ENCODE results near the gene PIGK.

PIGK gene

GRCh38 chr1:77120950-77121349 is 98.3 kb downstream of the PIGK start:
- Histone ChIP-seq H3K4me1 (ENCODE audit: low read length) (no peaks in the 10 kb centered on the region), H3K4me3 (ENCODE audit: low read length) (no peak overlapping the region), H3K79me2 (ENCODE audit: low read length) (no peaks in the 10 kb centered on the region), H3K27me3 (ENCODE audit: low read depth, low read length) (no peaks in the 10 kb centered on the region), H3K9me3 (ENCODE audit: insufficient read depth, low read length) (no peaks in the 10 kb centered on the region), H3K27ac (ENCODE audit: low read length) (no peak overlapping the region), H3K4me2 (ENCODE audit: low read length) (no peak overlapping the region), H2AFZ (ENCODE audit: low read depth, low read length) (no peak overlapping the region), H3K36me3 (replicated peaks; ENCODE audit: low read depth, low read length) (no peaks in the 10 kb centered on the region), H4K20me1 (ENCODE audit: insufficient read depth, low read length) (no peaks in the 10 kb centered on the region), H3K9ac (ENCODE audit: low read length) (no peak overlapping the region)
- TF ChIP-seq CTCF (IDR thresholded peaks at IDR 0.05; ENCODE audit: low read depth, low read length): no peak
- TF ChIP-seq EZH2phosphoT487 (IDR thresholded peaks at IDR 0.05; ENCODE audit: low read depth): no peak

- Histone ChIP-seq H3K4me2 (ENCODE audit: low read length) (no peak overlapping the region), H4K20me1 (ENCODE audit: insufficient read depth, low read length) (no peaks in the 10 kb centered on the region), H3K9ac (ENCODE audit: low read length) (no peak overlapping the region), H2AFZ (ENCODE audit: low read depth, low read length) (no peak overlapping the region), H3K4me3 (ENCODE audit: low read length) (no peak overlapping the region), H3K27ac (ENCODE audit: low read length) (no peak overlapping the region), H3K4me1 (ENCODE audit: low read length) (no peaks in the 10 kb centered on the region), H3K79me2 (ENCODE audit: low read length) (no peaks in the 10 kb centered on the region), H3K27me3 (ENCODE audit: low read depth, low read length) (no peaks in the 10 kb centered on the region), H3K9me3 (ENCODE audit: insufficient read depth, low read length) (no peaks in the 10 kb centered on the region), H3K36me3 (replicated peaks; ENCODE audit: low read depth, low read length) (no peaks in the 10 kb centered on the region)
- TF ChIP-seq CTCF (IDR thresholded peaks at IDR 0.05; ENCODE audit: low read depth, low read length): no peak
Observed at GRCh38 chr1:77118712-77119111, 100.5 kb downstream of the PIGK start.

GRCh38 chr1:77104672-77105071 is 114.6 kb downstream of the PIGK start:
- no peak overlapping the region for H3K4me2 ChIP-seq (ENCODE audit: low read length)
- TF ChIP-seq CTCF (IDR thresholded peaks at IDR 0.05; ENCODE audit: low read depth, low read length): no peak
- no peak for TF ChIP-seq EZH2phosphoT487 (IDR thresholded peaks at IDR 0.05; ENCODE audit: low read depth)
- H4K20me1 ChIP-seq (ENCODE audit: insufficient read depth, low read length): no peaks in the 10 kb centered on the region
- no peak overlapping the region for H3K4me3 ChIP-seq (ENCODE audit: low read length)
- H3K36me3 ChIP-seq (replicated peaks; ENCODE audit: low read depth, low read length): no peaks in the 10 kb centered on the region
- H2AFZ ChIP-seq (ENCODE audit: low read depth, low read length): no peak overlapping the region
- no peaks in the 10 kb centered on the region for H3K27me3 ChIP-seq (ENCODE audit: low read depth, low read length)
- H3K27ac ChIP-seq (ENCODE audit: low read length): no peak overlapping the region
- no peak overlapping the region for H3K9ac ChIP-seq (ENCODE audit: low read length)
- no peaks in the 10 kb centered on the region for H3K9me3 ChIP-seq (ENCODE audit: insufficient read depth, low read length)
- no peaks in the 10 kb centered on the region for H3K4me1 ChIP-seq (ENCODE audit: low read length)
- no peaks in the 10 kb centered on the region for H3K79me2 ChIP-seq (ENCODE audit: low read length)

- H3K27me3 ChIP-seq (ENCODE audit: low read depth, low read length): no peaks in the 10 kb centered on the region
- TF ChIP-seq EZH2phosphoT487 (IDR thresholded peaks at IDR 0.05; ENCODE audit: low read depth): no peak
- H3K79me2 ChIP-seq (ENCODE audit: low read length): no peaks in the 10 kb centered on the region
- H3K4me3 ChIP-seq (ENCODE audit: low read length): no peak overlapping the region
- H3K4me1 ChIP-seq (ENCODE audit: low read length): no peaks in the 10 kb centered on the region
- H3K36me3 ChIP-seq (replicated peaks; ENCODE audit: low read depth, low read length): no peaks in the 10 kb centered on the region
- H4K20me1 ChIP-seq (ENCODE audit: insufficient read depth, low read length): no peaks in the 10 kb centered on the region
- no peak overlapping the region for H3K9ac ChIP-seq (ENCODE audit: low read length)
- H3K4me2 ChIP-seq (ENCODE audit: low read length): no peak overlapping the region
- no peak overlapping the region for H2AFZ ChIP-seq (ENCODE audit: low read depth, low read length)
- no peak overlapping the region for H3K27ac ChIP-seq (ENCODE audit: low read length)
- no peaks in the 10 kb centered on the region for H3K9me3 ChIP-seq (ENCODE audit: insufficient read depth, low read length)
Observed at GRCh38 chr1:77103486-77103885, 115.7 kb downstream of the PIGK start.

GRCh38 chr1:77100875-77101274 is 118.4 kb downstream of the PIGK start:
- no peaks in the 10 kb centered on the region for H3K36me3 ChIP-seq (replicated peaks; ENCODE audit: low read depth, low read length)
- H3K27ac ChIP-seq (ENCODE audit: low read length): no peak overlapping the region
- H3K9ac ChIP-seq (ENCODE audit: low read length): no peak overlapping the region
- no peaks in the 10 kb centered on the region for H3K27me3 ChIP-seq (ENCODE audit: low read depth, low read length)
- no peaks in the 10 kb centered on the region for H3K9me3 ChIP-seq (ENCODE audit: insufficient read depth, low read length)
- H4K20me1 ChIP-seq (ENCODE audit: insufficient read depth, low read length): no peaks in the 10 kb centered on the region
- no peak overlapping the region for H3K4me2 ChIP-seq (ENCODE audit: low read length)
- no peak overlapping the region for H2AFZ ChIP-seq (ENCODE audit: low read depth, low read length)
- H3K79me2 ChIP-seq (ENCODE audit: low read length): no peaks in the 10 kb centered on the region
- H3K4me1 ChIP-seq (ENCODE audit: low read length): no peaks in the 10 kb centered on the region
- TF ChIP-seq EZH2phosphoT487 (IDR thresholded peaks at IDR 0.05; ENCODE audit: low read depth): no peak
- H3K4me3 ChIP-seq (ENCODE audit: low read length): no peak overlapping the region
